Measurements from ENCODE around the gene ZBTB17. TPM values are rescaled to one million over a fixed set of nuclear protein-coding genes. Genes with fewer than 3 reads are reported as not detected.

ZBTB17 gene
- total and polyA plus RNA-seq, 2 experiments from 2014 or later = 21.9 to 26.6 TPM

GRCh38 chr1:15963363-15963967 is 12.4 kb downstream of the ZBTB17 start:
- Histone ChIP-seq H4K20me1 (replicated peaks; ENCODE audit: insufficient read depth) (peaks cover 23% of the 10 kb centered on the region; the same call in 1 of the 2 replicates), H3K9me2 (ENCODE audit: insufficient read depth) (no peaks in the 10 kb centered on the region), H3K4me1 (ENCODE audit: insufficient read depth) (peaks cover 8% of the 10 kb centered on the region), H3F3A (replicated peaks; ENCODE audit: low read depth) (0 out of 2 replicates have a peak, but pooled peaks cover 3% of the 10 kb centered on the region), H3K79me2 (replicated peaks; ENCODE audit: insufficient read depth) (0 out of 2 replicates have a peak, but pooled peaks cover 3% of the 10 kb centered on the region), H3K4me3 (no peak overlapping the region), H2AFZ (no peak overlapping the region), H3K4me2 (no peak overlapping the region), H3K27me3 (ENCODE audit: insufficient read depth) (no peaks in the 10 kb centered on the region), H3K27ac (ENCODE audit: low read depth) (no peak overlapping the region), H3K36me3 (ENCODE audit: insufficient read depth) (no peaks in the 10 kb centered on the region)
- H3K36me3 Mint-ChIP-seq (ENCODE audit: low read depth) = peaks cover 8% of the 10 kb centered on the region
- peaks cover 14% of the 10 kb centered on the region for H3K4me1 Mint-ChIP-seq
- no peak overlapping the region for H3K27ac Mint-ChIP-seq
- ATAC-seq (no peak), DNase-seq (ENCODE audit: low spot score) (no peak)
- peaks cover 11% of the 10 kb centered on the region for H3K27me3 Mint-ChIP-seq (ENCODE audit: insufficient read depth, low read depth, poor library complexity)
- no peak for TF ChIP-seq CTCF (conservative IDR thresholded peaks at IDR 0.05; ENCODE audit: low read depth in 2 of 2)
- TF ChIP-seq ZNF331 (CRISPR knock-in tag; IDR thresholded peaks at IDR 0.05; ENCODE audit: low read depth) = no peak
- no peak for TF ChIP-seq POLR2AphosphoS5 (IDR thresholded peaks at IDR 0.05; ENCODE audit: low read depth)
- no peak for TF ChIP-seq REST (IDR thresholded peaks at IDR 0.05; ENCODE audit: unreplicated experiment)
- no peak for TF ChIP-seq NANOG (IDR thresholded peaks at IDR 0.05; ENCODE audit: borderline replicate concordance)
- TF ChIP-seq CREB1 (CRISPR knock-in tag; IDR thresholded peaks at IDR 0.05; ENCODE audit: low read depth) = no peak
- no peak for TF ChIP-seq ZNF462 (CRISPR knock-in tag; IDR thresholded peaks at IDR 0.05)
- no peak for TF ChIP-seq EZH2phosphoT487 (IDR thresholded peaks at IDR 0.05; ENCODE audit: unreplicated experiment)
- no peak for TF ChIP-seq ZNF114 (CRISPR knock-in tag; IDR thresholded peaks at IDR 0.05)
- TF ChIP-seq STAT1 (IDR thresholded peaks at IDR 0.05; ENCODE audit: unreplicated experiment) = no peak
- no peak for TF ChIP-seq EZH2 (IDR thresholded peaks at IDR 0.05; ENCODE audit: low read depth, unreplicated experiment)
- TF ChIP-seq JUNB (IDR thresholded peaks at IDR 0.05; ENCODE audit: unreplicated experiment) = no peak
- TF ChIP-seq ETS1 (IDR thresholded peaks at IDR 0.05) = no peak
- peaks cover 4% of the 10 kb centered on the region for H3K9me3 Mint-ChIP-seq
- no peak overlapping the region for H3K4me3 Mint-ChIP-seq

All from GM23338 (cell line).